Measurements from ENCODE around the gene FGB. TPM values are rescaled to one million over a fixed set of nuclear protein-coding genes. Genes with fewer than 3 reads are reported as not detected.

Gene FGB
- total and polyA plus RNA-seq, 2 of the 13 experiments (the other 11 are each of a cell fraction or from before 2014, with no cell fraction given) = 226 to 784 TPM

- peak; percentile 95 for TF ChIP-seq ZNF318 (CRISPR knock-in tag; IDR thresholded peaks at IDR 0.05)
- TF ChIP-seq ZNF124 (CRISPR knock-in tag; IDR thresholded peaks at IDR 0.05) = no peak
- TF ChIP-seq ARHGAP35 (CRISPR knock-in tag; IDR thresholded peaks at IDR 0.05; ENCODE audit: borderline replicate concordance) = no peak
- TF ChIP-seq HNRNPLL (IDR thresholded peaks at IDR 0.05; ENCODE audit: low read depth, low read length, poor library complexity, severe bottlenecking) = no peak
- TF ChIP-seq SRF (IDR thresholded peaks at IDR 0.05; ENCODE audit: low read depth, low read length) = no peak
- no peak for TF ChIP-seq SYNCRIP (IDR thresholded peaks at IDR 0.05; ENCODE audit: insufficient read depth, low read depth, low read length)
- TF ChIP-seq ZNF605 (CRISPR knock-in tag; IDR thresholded peaks at IDR 0.05) = peak; percentile 47
- no peak; a peak in 1 of 4 replicates for TF ChIP-seq ATF4 (CRISPR knock-in tag; IDR thresholded peaks at IDR 0.05)
- no peak for TF ChIP-seq RFX3 (CRISPR knock-in tag; IDR thresholded peaks at IDR 0.05)
- TF ChIP-seq CAMTA2 (CRISPR knock-in tag; IDR thresholded peaks at IDR 0.05; ENCODE audit: borderline replicate concordance) = no peak
- 0 out of 2 replicates have a peak, but pooled peaks have one; percentile 38 for TF ChIP-seq ZNF562 (CRISPR knock-in tag; IDR thresholded peaks at IDR 0.05; ENCODE audit: borderline replicate concordance)
Observed at GRCh38 chr4:154584259-154584658, 21.4 kb downstream of the FGB start (continued).
